Activated T-cell treated with anti-CD3 and anti-CD28 coated beads for 24 hours (primary cell): ENCODE results near the gene ZMYND11.

Experiments
- DNase-seq: peaks from one replicate; pipeline ENCODE4 v3.0.0-alpha.2; 2020; ENCODE audit warnings: low read depth

Gene ZMYND11

DNA sequence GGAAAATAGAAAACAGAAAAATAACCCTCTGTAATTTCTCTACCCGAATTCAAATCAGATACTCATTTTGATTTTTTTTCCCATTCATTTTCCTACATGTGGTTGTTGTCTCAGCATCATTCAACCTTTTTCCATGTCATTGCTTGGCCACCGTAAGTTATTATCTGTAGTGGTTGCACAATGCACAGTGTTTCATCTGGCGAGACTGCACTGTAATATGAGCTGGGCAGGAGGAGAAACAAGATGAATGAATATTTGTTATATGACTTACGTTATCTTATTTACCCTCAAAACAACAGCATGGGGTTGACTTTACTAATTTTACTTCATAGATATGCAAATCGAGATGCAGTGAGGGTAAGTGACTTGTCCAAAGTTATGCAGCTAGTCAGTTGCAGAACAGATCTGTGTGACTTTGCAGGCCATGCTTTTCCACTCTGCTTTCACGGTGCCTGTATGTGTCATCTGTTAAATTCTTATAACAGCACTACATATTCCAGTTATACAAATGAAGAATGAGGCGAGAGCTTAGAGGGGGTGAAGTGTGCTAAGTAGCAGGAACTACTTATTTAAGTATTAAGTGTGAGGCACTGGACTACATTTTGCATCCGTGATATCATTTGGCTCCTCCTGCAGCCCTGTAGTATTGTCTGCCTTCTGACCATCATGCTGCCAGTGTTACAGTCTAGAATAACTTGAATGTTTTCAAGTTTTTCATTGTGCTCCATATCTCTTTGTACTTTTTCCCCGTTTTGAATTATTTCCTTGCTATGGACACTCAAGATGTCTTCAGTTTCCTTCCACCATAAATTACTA, 56.7 kb downstream of the ZMYND11 start:
- DNase-seq, result no peak

- no peak for DNase-seq
Observed at GRCh38 chr10:194281-194680, 59.0 kb downstream of the ZMYND11 start.

DNA sequence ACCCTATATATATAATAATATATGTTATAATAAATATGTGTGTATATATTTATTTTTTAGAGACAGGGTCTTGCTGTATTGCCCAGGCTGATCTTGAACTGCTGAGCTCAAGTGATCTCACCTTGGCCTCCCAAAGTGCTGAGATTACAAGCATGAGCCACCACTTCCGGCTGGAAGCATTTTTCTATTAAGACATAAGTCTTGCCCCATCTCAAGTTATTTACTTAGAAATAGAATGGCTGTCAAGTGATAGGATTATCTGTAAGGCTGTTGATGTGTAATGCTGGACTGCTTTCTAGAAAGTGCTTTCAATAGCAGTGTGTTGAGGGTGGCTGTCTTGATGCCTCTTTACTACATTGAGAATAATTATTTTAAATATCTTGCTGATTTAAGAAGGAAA, 65.2 kb downstream of the ZMYND11 start:
- no peak for DNase-seq

DNA sequence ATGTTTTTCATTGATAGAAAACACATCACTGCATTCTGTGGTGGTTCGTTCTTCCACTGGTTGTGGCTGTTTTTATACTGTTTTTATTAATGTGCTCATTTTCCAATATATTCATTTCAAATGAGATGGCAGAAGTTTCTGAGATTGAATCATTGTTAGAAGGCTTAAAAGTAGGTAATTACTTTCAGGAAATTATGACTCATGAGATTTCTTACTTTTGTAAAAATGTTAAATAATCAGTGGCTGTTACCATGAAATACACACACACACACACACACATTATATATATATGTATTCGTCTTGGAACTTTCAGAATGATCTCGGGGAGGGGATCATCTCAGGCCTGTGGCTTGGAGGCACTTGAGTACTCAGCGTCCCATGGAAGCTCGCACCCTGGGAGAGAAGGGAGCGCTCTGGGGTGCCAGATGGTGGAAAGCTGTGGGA, 66.1 kb downstream of the ZMYND11 start:
- DNase-seq, result no peak

GRCh38 chr10:208616-209015, 73.4 kb downstream of the ZMYND11 start:
- no peak for DNase-seq

DNA sequence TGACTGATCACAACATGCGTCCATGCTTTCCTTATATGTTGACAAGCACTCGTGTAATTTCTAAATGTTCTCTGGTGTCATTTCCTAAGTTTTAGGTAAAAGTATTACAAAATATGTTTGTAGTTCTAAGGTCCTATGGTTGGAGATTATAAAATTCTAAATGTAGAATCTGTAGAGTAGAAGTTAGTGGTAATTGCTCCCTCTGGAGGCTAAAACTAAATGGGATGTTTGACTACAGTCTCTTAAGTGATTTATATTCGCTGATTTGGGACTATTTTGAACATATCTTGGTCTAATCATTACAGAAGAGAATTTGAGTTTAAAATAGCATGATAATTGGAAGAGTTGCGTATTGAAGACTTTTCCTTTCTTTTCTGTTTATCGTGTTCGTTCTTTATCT, 74.1 kb downstream of the ZMYND11 start:
- DNase-seq, result no peak

- no peak for DNase-seq
Observed at GRCh38 chr10:210297-210696, 75.0 kb downstream of the ZMYND11 start.

DNA sequence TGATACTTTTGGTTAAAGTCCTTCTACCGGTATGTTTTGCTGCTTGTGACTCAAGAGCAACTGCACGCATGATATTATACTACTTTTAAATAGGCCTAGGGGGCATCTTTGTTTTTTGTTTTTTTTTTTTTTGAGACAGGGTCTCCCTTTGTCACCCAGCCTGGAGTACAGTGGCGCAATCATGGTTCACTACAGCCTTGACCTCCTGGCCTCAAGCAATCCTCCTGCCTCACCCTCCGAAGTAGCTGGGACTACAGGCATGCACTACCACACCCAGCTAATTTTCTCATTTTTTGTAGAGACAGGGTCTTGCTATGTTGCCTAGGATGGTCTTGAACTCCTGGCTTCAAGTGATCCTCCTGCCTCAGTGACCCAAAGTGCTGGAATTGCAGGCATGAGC, 80.2 kb downstream of the ZMYND11 start:
- no peak for DNase-seq

- DNase-seq, result no peak
Observed at GRCh38 chr10:218798-219197, 83.5 kb downstream of the ZMYND11 start.

GRCh38 chr10:219731-220472, 84.6 kb downstream of the ZMYND11 start:
- no peak for DNase-seq

DNA sequence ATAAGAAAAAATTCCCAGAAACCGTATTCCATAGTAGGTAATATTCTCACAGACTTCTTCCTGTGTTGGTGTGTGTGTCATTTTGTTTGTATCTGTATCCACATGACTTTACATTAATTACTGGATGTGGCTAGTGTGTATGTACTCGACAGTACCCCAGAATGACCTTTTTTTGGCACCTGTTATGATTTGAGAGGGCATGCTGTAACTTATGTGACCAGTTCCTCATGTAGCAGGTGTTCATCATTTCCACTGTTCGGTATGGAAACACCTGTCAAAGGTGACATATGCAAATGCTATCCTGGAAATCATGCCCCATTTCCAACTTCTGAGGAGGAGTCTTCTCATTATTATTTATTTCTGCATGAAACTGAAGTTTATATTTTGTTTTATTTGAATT, 89.3 kb downstream of the ZMYND11 start:
- no peak for DNase-seq

DNA sequence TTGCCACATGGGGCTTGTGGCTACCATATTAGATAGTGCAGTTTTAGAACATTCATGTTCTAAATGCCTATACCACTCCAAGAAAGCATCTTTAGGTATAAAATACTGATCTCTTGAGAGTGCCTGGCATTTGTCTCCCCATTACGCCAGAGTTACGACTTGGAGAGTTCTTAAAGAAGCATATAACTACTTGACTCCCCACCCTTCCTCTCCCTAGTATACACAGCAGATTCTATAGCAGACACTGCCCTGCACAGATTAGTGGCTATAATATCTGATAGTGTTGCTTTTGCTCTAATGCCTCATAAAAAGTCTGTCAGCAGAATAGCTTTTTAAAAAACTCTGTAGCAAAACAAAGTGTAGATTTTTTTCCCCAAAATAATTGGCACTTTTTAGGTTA, 90.8 kb downstream of the ZMYND11 start:
- DNase-seq, result no peak

DNA sequence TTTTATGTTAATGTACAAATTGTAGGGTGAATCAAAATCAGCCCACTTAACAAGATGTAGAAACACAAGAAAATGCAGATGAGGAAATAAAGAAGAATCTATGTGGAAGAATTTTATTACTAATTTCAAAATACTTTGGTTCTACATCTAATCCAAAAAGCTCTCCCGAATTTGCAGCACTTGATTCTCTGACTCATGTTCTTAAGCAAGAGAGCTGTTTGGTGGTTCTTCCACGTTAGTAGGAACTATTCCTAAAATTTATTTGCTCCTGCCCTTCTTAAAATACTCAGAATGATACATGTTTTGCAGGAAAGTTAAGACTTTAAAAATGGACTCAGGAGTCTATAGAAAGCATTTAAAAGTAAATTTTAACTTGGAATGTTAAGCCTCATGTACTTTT, 91.8 kb downstream of the ZMYND11 start:
- no peak for DNase-seq

GRCh38 chr10:228366-228765, 93.1 kb downstream of the ZMYND11 start:
- no peak for DNase-seq

DNA sequence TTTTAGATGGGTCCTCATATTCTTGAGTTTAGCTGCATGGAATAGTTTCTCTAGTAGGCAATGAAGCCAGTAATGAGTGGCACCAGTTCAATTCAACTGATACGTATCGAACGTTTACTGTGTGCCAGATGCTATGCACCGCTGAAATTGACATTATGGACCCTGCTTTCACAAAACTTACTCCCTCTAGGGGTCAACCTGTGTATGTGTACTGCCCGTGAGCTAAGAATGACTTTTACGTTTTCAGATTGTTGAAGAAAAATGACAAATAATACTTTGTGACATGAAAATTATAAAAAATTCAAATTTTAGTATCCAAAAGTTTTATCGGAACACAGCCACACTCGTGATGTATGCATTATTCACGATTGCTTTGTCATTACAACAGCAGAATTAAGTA, 95.5 kb downstream of the ZMYND11 start:
- no peak for DNase-seq

DNA sequence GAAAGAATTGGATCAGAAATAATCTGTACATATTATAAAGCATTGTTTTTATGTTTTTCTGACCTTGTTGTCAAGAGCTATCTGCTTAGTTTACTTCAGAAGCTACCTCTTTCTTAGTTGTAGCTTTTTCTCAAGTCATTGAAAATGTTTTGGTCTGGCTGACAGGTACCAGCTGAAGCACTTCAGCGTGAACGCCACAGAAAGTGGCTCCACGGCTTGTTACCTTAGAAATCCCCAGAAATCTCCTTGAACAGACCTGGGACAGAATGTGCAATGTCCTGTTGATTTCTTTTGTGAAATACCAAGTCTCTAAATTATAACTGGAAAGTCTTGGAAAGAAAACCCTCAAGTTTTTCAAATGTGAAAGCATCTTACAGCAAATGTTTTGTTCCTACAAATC, 96.8 kb downstream of the ZMYND11 start:
- no peak for DNase-seq

- no peak for DNase-seq
Observed at GRCh38 chr10:232878-233277, 97.6 kb downstream of the ZMYND11 start.

DNA sequence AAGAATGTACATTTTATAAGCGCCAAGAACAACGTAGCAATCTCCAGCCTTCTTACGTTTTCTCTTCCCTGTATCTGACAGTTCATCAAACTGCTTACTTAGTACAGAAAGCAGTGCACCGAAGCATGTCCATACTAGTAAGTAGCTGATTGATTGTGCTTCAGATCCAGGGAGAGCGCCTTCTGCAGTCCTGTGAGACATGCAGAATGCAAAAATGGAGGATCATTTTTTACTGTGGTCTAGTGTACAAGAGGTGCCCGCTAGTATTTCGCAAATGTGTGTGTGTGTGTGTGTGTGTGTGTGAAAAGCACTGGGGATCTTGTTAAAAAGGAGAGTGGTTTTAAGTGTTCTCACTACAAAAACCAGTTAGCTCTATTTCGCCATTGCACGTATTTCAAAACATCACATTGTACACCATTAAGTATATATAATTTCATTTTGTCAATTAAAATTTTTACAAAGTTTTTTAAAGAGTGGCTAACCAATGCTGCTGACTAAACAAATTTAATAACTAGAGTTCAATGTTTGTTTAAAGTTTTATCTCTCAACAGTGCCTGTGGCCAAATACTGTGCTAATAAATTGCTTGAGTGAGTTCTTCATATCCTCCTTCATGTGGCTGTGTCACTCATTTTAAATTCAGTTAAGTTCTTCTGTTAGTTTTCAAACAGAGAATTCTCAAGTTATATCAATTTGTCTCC, 99.6 kb downstream of the ZMYND11 start:
- DNase-seq, result no peak

GRCh38 chr10:235915-236314, 100.7 kb downstream of the ZMYND11 start:
- no peak for DNase-seq

DNA sequence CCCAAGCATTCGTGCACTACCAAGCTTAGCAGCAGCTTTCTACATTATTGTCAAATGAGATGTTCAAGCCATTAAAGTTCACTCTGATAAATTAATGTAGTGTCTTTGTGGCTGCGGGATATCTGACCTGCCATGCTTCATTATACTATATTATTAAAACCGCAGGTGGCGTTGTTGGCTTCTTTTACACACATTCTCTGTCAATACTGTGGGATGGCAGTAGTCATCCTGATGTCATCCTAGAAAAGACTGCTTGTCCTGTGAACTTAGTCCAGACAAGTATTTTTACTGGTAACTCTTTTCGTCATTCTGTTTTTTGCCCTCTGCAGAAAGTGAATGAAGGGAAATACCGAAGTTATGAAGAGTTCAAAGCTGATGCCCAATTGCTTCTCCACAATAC, 103.9 kb downstream of the ZMYND11 start:
- DNase-seq, result no peak

- no peak for DNase-seq
Observed at GRCh38 chr10:241451-241850, 106.2 kb downstream of the ZMYND11 start.

DNA sequence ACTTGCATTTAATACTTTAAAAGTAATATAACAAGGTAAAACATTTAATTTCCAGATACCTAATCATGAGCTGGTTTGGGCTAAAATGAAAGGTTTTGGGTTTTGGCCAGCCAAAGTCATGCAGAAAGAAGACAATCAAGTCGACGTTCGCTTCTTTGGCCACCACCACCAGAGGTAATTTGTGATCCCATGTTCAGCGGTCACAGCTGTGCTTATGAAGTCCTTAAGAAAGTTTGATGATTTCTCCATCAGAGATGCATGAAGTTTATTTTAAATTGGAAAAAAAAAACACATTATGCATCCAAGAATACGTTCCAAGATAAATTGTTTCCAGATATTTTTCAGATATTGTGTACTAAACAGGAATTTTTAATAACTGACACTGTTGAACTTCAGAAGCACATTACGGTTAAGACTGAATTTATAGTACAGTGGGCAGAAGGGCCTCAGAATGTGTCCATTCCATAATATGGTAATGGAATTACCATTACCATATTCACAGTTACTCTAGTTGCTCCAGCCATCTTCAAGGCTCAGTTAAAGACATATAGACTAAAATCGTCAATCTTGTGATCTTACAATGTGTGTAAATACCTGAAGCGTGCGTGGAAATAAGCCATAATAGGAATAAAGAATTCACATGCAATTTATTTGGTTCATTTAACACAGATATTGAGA, 106.8 kb downstream of the ZMYND11 start:
- no peak for DNase-seq
